A673 (cell line): ENCODE data around the gene RPS6KC1. TPM values are rescaled to one million over a fixed set of nuclear protein-coding genes. Genes with fewer than 3 reads are reported as not detected.

Experiments used
- BruUV-seq: library from RNA; stranded (reverse); fragments of 400-500 nt; replicated peaks from 2 replicates; lab custom pipeline; 2021; lab: Mats Ljungman, UMichigan
- CTCF ChIA-PET: fragments of 300-600 bp; sonication (Branson Sonifier 250); formaldehyde crosslinking; loops from one replicate; lab custom pipeline; 2022; ENCODE audit warnings: antibody characterized with exemption; lab: Charles Lee
- POLR2A ChIA-PET: fragments of 300-600 bp; sonication (Branson Sonifier 250); formaldehyde crosslinking; loops from one replicate; lab custom pipeline; 2022; ENCODE audit warnings: antibody characterized with exemption; ENCODE audit not compliant: low non-redundant PET; lab: Charles Lee
- DNase-seq: peaks from one replicate; pipeline ENCODE4 v3.0.0-alpha.2; 2015; ENCODE audit warnings: low spot score
- H3K27ac ChIP-seq: fragments of 200-600 bp; sonication (generic); 2 replicates; pipeline ENCODE4 v1.5.1; 2016; ENCODE audit warnings: mixed run types, low read depth, mild to moderate bottlenecking, mixed read lengths, antibody characterized with exemption, low read length; ENCODE audit not compliant: poor library complexity, severe bottlenecking
- H3K27me3 ChIP-seq: fragments of 200-600 bp; sonication (generic); replicated peaks from 2 replicates; pipeline ENCODE4 v1.6.1; 2017; ENCODE audit warnings: mixed run types, low read depth, mild to moderate bottlenecking, mixed read lengths, antibody characterized with exemption, low read length; ENCODE audit not compliant: insufficient read depth, poor library complexity
- H3K36me3 ChIP-seq: fragments of 200-600 bp; sonication (generic); 2 replicates; pipeline ENCODE4 v1.6.1; 2016; ENCODE audit warnings: mixed run types, mild to moderate bottlenecking, mixed read lengths, antibody characterized with exemption, low read length; ENCODE audit not compliant: insufficient read depth, poor library complexity, severe bottlenecking
- H3K4me1 ChIP-seq: fragments of 200-600 bp; sonication (generic); 2 replicates; pipeline ENCODE4 v1.6.1; 2017; ENCODE audit warnings: mixed run types, mild to moderate bottlenecking, mixed read lengths, antibody characterized with exemption, low read length; ENCODE audit not compliant: insufficient read depth, poor library complexity, severe bottlenecking
- H3K4me3 ChIP-seq: fragments of 200-600 bp; sonication (generic); 2 replicates; pipeline ENCODE4 v1.5.1; 2016; ENCODE audit warnings: low read depth, mixed run types, mild to moderate bottlenecking, mixed read lengths, low read length; ENCODE audit not compliant: poor library complexity, severe bottlenecking
- H3K9me3 ChIP-seq: fragments of 200-600 bp; sonication (generic); 2 replicates; pipeline ENCODE4 v1.6.1; 2016; ENCODE audit warnings: mixed run types, low read depth, mild to moderate bottlenecking, mixed read lengths, antibody characterized with exemption, low read length; ENCODE audit not compliant: poor library complexity, severe bottlenecking
- CTCF ChIP-seq: fragments of 300-800, 200-600 bp; sonication (generic); conservative IDR thresholded peaks from 2 replicates; pipeline ENCODE4 v1.5.1; 2017; ENCODE audit warnings: low read depth, mild to moderate bottlenecking, antibody characterized with exemption, low read length, moderate library complexity, mixed read lengths
- EZH2 ChIP-seq: fragments of 200-600 bp; sonication (generic); IDR thresholded peaks from 2 replicates; pipeline ENCODE4 v1.6.1; 2017; ENCODE audit warnings: borderline replicate concordance, low read depth, mild to moderate bottlenecking, mixed read lengths, antibody characterized with exemption, low read length; ENCODE audit not compliant: poor library complexity, severe bottlenecking
- intact Hi-C: fragments of 100-400 bp; cut with micrococcal nuclease; formaldehyde crosslinking; loops from one replicate; pipeline ENCODE4 v1.10.0; 2022; ENCODE audit not compliant: unreplicated experiment
- total RNA-seq: library from RNA; stranded (reverse); gene quantifications from 2 replicates; pipeline ENCODE4 v1.2.3, GENCODE V29; 2021

Gene RPS6KC1
- total RNA-seq, 1 experiment from 2014 or later = 17.1 TPM

GRCh38 chr1:213103377-213104306 is 52.6 kb downstream of the RPS6KC1 start:
- Histone ChIP-seq H3K36me3 (no peaks in the 10 kb centered on the region), H3K4me3 (no peak overlapping the region), H3K27ac (no peak overlapping the region), H3K9me3 (no peaks in the 10 kb centered on the region), H3K27me3 (no peaks in the 10 kb centered on the region), H3K4me1 (no peaks in the 10 kb centered on the region)
- no TSS peak for BruUV-seq
- POLR2A ChIA-PET = no interaction called here
- CTCF ChIA-PET = interaction anchor here (0.6 kb wide), 1 partner anchor 626 kb away, joined by 3 read pairs; no protein-coding TSS in a partner anchor
- no peak for DNase-seq
- no peak for TF ChIP-seq CTCF
- intact Hi-C loops = no loop called here

- BruUV-seq = no TSS peak
- no peak for DNase-seq
- POLR2A ChIA-PET = no interaction called here
- H3K4me1 ChIP-seq = no peaks in the 10 kb centered on the region
- H3K27me3 ChIP-seq = no peaks in the 10 kb centered on the region
- H3K27ac ChIP-seq = no peak overlapping the region
- CTCF ChIA-PET = no interaction called here
- TF ChIP-seq CTCF = no peak
- TF ChIP-seq EZH2 = no peak
- H3K36me3 ChIP-seq = no peaks in the 10 kb centered on the region
- intact Hi-C loops = no loop called here
- no peak overlapping the region for H3K4me3 ChIP-seq
- no peaks in the 10 kb centered on the region for H3K9me3 ChIP-seq
These were observed 53.6 kb downstream of the RPS6KC1 start for GRCh38 chr1:213104604-213105003.

GRCh38 chr1:213106298-213106697 is 55.3 kb downstream of the RPS6KC1 start:
- no peaks in the 10 kb centered on the region for H3K4me1 ChIP-seq
- no peak overlapping the region for H3K4me3 ChIP-seq
- no TSS peak for BruUV-seq
- H3K27ac ChIP-seq = no peak overlapping the region
- TF ChIP-seq EZH2 (no peak), CTCF (no peak)
- ChIA-PET CTCF (no interaction called here), POLR2A (no interaction called here)
- intact Hi-C loops = no loop called here
- H3K36me3 ChIP-seq = no peaks in the 10 kb centered on the region
- no peaks in the 10 kb centered on the region for H3K9me3 ChIP-seq
- H3K27me3 ChIP-seq = no peaks in the 10 kb centered on the region
- no peak for DNase-seq
